NCI-H1436 treated with DMSO at 0.1 percent for 48 hours (cell line): ENCODE measurements around the gene FEN1.

Source experiments
- DNase-seq: peaks from one replicate; lab custom pipeline; 2025; lab: John Stamatoyannopoulos, UW

FEN1 gene

DNA sequence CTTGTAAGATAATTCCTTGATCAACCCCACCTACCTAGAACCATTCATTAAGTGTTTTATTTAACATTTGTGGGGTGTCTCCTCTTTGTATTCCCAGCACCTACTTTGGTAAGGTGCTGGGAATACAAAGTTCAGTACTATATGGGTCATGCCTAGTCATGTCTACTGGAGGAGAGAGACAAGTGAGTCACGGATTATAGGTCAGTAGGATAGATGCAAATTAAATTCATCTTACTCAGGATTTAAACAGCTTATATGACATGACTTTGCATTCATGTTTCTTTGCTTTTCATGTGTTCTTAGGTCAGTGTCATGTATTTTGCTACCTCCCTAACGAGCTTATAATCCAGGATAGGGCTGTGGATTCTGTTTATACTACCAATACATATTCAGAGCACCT, 27.5 kb downstream of the FEN1 start:
- DNase-seq, result no peak

DNA sequence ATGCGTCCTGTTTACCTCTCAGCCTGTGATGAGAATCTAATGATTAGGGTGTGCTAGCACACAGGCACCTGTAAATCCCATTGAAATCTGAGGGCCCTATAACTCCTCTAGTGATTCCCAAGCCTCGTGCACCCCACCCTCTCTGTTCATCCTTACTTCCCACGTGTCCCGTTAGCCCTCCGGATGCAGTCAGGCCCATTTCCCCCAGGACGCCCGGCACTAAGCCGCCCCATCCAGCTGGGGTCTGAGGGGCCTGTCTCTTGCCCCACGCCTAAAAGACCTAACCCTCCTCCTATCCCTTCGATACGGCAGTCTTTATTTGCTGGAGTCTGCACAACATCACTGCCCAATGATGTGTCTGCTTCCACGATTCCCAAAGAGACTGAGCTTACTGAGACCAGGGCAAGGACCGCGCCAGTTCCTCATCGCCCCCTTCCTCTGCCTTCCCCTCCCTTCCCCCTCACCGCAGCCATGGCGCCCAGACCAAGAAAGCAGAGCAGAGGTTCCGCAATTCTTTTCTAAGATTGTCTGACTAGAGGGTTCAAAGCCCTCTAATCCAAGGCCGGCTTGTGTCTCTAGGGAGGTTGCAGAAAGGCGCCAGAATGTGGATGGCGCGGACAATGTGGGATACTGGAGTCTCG, 34.3 kb downstream of the FEN1 start:
- no peak for DNase-seq

DNA sequence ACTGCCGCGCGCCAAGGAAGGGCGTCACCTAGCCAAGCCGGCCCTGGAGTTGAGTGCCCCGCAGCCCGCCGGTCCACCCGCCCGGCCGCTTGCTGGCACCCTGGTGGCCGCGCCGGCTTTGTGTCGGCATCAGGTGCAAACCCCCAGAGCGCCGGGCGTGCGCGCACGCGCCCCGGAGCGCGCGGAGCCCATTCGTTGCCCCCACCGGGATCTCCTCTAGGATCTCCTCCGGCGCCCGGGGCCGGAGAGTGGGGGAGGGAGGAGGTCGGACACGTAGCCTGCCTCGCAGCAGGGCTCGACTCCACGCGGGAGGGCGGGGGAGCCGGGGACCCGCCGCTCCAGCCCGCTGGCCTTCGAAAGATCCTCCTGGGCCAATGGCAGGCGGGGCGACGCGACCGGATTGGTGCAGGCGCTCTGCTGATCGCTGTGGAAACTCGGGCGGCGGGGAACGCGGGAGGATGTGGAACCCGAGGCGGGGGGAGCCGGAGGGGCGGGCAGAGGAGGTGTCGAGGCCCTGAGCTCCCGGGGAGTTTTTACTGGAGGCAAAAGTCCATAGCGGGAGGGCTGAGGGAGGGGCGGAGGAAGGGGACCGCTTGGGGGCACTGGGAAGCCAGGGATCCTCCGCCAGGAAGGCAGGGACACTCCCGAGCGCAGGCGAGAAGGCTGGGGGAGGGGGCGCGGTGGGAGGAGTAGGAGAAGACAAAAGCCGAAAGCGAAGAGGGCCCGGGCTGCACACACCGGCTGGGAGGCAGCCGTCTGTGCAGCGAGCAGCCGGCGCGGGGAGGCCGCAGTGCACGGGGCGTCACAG, 35.1 kb downstream of the FEN1 start, which contains the start of gene FADS2:
Gene FADS2 (plus strand): TSS at position 730 of the 808 bp plus-strand sequence. CDS start 91 bp downstream, outside the sequence.
- DNase-seq, result peak; percentile 89

DNA sequence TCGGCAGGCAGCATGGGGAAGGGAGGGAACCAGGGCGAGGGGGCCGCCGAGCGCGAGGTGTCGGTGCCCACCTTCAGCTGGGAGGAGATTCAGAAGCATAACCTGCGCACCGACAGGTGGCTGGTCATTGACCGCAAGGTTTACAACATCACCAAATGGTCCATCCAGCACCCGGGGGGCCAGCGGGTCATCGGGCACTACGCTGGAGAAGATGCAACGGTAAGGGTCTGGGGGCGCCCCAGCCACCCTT, 35.6 kb downstream of the FEN1 start:
- no peak for DNase-seq

DNA sequence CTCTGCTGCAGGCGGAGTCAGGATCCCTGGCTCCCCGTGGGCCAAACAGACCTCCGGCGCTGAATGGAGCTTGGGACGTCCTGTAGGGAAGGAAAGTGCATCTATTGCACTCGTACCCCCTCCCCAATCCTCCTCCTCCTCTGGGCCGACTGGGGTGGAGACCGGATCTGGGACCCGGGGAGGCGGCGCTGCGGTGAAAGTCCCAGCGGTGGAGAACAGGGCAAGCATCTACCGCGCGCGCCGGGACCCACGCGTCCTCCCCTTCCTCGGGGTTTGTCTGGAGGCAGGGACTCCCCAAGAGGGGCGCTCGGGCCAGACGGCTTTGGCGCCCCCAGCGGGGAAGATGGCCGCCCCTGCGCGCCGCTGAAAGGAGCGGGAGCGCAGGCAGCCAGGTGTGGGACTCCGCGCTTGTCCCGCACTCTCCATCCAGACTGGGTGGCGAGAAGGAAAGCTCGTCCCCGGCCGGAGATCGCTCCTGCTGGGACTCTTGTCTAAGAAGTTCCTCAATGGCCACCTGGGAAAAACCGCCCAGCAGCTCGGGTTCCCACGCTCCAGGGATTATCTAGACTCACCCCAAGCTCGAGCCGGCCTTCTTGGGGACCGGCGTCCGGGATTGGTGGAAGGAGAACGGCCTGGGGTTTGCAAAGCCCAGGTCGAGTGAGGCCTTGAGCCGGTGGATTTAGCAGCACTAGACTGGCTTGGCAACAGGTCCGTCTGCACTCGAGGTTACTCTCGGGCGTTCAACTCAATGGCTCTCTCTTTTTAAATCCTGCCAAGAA, 36.1 kb downstream of the FEN1 start:
- DNase-seq, result no peak

DNA sequence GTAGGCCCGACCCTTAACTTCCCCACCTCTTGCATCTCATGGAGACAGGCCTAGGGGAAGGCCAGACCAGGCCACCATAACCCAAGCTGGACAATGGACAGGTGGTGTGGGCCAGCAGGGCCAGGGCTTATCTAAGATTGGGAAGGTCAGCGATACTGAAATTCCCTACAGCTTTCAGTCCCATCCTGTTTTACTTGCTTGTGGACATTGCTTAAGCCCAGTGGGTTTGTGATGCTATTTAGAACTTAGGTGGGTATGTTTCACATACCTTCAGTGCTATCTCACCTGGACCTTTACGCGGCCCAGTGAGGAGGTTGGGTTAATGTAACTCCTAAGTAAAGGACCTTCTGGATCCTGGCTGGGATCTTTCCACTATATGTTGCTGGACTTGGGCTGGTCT, 37.1 kb downstream of the FEN1 start:
- no peak for DNase-seq

DNA sequence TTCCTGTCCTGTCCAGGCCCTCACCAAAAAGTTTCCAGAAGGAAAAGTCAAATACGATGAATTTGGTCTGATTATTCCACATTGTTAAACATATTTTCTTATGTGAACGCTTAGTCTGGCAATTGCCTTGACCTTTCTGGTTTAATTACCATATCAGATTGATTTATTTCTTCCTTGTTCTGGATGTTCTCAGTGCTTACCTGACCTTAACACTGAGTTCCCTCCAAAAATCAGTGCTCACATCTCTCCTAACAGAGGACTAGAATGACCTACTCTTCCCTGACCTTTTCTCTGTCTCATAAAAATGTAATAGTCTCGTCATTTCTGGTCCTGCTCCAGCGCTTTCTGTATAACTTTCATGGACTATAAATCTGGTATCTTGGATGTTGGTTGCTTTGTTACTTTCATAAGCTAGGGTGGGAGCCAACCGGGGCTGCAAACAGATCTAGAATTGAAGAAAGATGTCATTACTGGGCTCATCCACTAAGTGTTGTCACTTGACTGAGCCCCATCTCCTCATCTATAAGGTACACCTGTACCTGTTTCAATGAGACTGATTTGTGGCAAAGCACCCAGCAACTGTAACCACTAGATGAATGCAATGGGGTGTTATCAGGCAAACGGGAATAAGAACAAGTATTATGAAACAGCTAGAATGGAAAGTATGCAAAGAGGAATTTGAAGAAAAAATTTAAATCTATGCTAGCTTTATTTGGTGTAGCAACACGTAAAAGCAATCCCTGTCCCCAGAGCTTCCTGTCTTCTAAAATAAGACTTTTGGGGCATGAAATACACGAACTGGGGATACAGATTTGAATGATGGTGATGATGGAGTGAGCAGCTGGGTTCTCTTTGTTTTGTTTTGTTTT, 37.8 kb downstream of the FEN1 start:
- DNase-seq, result no peak

DNA sequence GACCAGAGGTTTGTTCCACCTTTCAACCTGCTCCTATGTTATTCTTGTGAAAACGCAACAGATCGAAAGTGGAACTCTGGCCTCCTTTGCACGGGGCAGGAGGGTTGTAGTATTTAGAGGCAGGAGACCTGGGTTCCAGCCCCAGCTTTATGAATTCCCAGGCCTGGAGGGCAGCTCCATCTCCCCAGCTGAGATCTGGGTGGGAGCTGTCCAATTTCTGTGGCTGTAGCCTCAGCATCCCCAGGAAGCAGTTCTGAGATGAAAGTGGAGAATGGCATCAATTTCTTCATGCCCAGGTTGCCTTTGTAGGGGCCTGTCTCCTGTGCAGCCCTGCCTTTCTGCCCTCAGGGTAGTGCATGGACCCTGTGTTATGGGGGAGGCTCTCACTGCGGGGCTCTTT, 39.5 kb downstream of the FEN1 start:
- DNase-seq, result no peak

DNA sequence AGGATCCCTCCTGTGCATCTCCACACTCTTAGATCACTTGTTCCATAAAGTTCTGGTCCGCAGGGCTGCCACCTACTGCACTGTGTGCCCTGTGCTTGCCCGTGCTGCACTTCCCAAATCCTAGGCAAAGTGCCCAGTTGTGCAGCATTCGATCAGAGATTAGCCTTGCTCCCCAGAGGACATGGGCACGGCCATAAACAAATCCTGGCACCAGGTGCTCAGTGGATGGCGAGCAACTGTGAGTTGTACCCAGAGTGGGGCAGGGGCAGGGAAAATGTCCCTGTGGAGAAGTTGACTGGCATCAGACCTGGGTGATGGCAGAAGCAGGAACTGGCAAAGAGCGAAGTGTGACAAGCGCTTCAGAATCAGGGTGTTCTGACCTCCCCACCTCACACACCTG, 40.0 kb downstream of the FEN1 start:
- DNase-seq, result no peak

DNA sequence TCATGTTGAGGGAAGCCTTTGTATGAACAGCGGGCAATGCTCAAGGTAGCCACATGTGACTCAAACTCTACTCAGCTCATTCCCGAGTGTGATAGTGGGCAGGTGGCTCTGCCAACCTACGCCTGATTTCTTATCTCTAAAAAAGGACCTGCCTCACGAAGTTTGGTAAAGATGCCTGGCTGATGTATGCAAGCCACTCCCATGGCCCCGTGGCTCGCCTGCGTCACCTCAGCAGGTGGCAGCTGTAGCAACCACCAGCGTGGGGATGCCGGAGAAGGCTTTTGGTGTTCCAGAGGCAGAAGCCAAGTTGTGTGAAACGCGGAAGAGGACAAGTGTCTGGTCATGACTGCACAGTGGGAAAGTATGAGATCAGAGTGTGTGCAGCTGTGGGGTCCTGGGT, 40.8 kb downstream of the FEN1 start:
- DNase-seq, result peak; percentile 28

DNA sequence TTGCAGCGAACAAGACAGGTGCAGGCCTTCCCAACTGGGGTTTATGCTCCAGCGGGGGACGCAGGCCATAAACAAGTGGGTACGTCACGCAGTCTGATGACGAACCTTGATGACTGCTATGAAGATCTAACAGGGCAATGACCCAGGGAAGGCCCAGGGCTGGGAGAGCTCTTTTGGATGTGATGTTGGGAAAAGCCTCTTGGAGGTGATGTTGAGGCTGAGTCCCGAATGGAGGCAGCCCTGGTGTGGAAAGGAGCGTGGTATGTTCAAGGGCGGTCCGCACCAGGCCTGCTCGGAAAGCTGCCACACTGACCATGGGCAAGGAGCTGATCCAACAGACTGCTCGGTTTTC, 41.2 kb downstream of the FEN1 start:
- DNase-seq, result no peak

DNA sequence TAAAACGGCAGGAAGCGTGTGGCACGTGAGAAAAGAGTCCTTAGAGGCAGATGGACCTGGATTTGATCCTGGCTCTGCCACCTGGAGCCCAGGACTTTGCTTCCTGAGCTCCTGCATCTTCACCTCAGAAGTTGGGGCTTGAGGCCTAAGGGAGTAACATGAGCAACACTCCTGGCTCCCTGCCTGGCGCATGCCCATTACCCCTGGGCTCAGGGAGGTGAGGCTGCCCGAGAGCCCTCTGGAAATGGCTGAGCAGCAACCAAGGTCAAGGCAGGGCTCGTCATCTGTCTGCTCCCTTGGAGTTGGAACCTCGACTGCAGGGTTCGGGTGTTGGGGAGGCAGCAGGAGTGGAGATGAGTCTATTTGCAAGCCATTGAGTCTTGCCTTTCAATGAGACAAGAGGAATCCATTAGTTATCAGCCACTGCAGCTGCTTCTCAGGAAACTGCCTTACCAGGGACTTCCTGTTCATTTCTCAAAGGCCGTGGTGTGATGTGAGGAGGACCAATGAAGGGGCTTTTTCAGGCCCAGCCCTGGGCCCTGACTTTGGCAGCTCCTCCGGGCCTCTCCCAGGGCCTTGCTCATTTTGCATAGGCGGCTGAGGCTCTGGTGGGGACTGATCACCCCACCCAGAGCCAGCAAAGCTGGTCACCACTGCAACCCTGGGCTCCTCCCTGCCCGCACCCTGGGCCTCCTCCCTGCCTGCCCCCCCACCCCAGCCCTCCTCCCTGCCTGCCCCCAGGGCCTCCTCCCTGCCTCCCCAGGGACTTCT, 41.8 kb downstream of the FEN1 start:
- peak; percentile 86 for DNase-seq

DNA sequence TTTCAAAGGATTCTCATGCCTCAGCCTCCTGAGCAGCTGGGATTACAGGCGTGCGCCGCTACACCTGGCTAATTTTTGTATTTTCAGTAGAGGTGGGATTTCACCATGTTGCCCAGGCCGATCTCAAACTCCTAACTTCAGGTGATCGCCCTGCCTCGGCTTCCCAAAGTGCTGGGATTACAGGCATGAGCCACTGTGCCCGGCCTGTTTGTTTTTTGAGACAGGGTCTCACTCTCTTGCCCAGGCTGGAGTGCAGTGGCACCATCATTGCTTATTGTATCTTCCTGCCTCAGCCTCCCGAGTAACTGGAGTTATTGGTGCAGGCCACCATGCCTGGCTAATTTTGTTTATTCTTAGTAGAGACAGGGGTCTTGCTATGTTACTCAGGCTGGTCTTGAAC, 43.5 kb downstream of the FEN1 start:
- no peak for DNase-seq

DNA sequence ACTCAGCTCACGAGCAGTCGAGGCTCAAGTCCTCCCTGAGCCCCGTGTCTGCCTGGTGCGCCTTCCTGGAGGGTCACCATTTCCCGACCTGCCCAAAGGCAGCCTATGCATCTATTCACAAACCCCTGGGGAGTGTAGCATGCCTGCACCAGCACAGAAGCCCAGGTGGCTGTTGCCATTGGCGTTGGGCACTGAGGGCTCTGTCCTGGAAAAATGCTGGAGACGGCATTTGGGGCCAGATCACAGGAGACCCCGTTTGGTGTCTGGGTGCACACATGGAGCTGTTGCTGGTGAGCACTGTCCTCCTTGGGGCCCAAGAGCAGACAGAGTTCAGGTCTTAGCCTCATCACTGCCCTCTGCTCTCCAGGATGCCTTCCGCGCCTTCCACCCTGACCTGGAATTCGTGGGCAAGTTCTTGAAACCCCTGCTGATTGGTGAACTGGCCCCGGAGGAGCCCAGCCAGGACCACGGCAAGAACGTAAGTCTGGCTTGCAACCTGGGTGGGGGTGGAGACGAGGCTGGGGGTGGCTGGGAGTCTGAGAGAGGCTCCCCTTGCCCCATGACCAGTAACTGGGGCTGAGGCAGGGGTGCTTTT, 44.8 kb downstream of the FEN1 start:
- no peak for DNase-seq

DNA sequence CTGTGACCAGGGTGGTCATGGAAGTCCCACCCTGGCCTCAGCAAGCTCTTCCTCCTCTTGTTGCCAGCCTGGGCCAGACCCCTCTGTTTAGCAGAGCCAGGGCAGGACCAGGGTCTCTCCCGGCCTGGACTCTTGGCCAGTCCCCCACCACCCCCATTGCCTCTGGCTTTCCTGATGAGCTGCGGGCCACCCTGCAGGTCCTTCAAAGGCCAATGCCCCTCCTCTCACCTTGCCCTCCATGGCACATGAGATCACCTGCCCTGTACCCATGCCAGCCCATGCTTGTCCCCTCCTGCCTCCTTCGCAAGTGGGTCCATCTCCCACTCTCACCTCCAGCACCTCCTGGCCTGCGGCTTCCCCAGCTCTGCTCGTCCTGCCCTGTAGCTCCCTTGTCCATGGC, 45.8 kb downstream of the FEN1 start:
- no peak for DNase-seq

DNA sequence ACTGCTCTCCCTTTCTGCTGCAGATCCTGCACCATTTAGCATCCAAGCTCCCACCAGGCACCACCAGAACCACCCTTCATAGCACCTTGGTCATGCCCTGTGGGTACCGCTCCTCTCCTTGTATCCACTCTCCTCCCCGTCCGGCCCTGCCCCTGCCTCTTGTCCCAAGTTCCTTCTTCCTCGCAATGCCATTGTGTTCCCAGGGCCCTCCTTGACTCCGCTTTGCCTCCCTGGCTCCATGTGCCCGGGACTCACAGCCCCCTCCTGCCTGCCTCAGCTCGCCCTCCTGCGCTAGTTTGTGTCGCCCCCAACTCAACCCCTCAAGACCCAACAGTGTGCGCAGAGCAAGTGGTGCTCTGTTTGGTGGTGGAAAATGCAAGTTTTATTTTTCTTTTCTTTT, 46.2 kb downstream of the FEN1 start:
- no peak for DNase-seq

DNA sequence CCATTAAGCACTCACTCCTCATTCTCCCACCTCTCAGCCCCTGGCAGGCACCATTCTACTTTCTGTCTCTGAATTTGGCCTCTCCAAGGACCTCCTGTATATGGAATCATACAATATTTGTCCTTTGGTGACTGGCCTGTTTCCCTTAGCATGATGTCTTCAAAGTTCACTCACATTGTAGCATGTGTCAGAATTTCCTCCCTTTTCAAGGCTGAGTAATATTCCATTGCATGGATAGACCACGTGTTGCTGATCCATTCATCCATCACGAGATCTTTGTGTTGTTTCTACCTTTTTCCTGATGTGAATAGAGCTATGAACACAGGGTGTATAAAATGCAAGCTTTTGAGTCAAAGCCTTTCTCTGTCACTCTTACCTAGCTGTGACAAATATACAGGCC, 47.0 kb downstream of the FEN1 start:
- DNase-seq, result no peak

DNA sequence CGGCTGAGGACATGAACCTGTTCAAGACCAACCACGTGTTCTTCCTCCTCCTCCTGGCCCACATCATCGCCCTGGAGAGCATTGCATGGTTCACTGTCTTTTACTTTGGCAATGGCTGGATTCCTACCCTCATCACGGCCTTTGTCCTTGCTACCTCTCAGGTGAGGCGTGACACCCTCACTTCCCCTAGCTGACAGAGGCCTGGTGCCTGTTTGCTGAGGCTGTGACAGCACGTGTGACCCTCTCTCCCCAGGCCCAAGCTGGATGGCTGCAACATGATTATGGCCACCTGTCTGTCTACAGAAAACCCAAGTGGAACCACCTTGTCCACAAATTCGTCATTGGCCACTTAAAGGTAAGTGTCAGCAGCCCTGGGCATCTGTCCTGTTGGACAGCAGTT, 47.7 kb downstream of the FEN1 start:
- DNase-seq, result no peak

DNA sequence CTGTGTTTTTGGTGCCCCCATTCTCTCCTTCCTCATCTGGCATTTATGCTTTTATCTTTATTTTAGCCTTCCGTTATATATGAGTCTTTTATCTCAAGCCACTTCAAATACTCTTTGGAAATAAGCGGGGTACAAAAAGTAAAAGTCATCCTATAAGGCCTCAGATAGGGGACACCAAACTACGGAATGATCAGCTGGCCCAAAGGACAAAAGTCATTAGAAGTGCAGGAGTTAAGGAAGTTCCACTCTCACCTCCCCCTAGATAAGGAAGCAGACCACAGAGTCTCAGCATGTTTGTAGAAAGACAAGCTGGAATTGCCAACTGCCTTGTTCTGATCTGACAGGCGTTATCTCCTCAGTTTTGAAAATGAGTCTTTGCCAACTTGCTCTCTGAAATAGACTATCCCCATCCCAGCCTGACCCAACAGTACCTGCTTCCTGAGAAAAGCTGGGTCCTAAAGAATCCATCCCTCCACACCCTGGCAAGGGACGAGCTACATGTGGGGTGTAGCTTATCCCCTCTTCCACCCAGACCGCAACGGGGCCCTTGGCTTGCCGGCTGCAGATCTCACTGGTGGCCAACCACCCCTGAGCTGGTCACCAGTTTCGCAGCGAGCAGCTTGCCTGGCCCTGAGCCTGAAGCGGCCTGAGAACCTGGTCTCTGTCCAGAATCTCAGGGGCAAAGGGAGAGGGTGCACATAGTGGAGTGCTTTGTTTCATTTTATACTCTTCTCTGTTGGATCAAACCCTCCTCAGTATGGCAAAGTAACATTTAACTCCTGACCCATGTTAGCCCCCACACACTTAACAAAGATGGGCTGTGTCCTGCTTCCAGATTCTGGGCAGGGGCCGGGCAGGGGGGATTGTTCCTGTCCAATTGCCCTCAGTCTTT, 49.2 kb downstream of the FEN1 start:
- DNase-seq, result no peak

DNA sequence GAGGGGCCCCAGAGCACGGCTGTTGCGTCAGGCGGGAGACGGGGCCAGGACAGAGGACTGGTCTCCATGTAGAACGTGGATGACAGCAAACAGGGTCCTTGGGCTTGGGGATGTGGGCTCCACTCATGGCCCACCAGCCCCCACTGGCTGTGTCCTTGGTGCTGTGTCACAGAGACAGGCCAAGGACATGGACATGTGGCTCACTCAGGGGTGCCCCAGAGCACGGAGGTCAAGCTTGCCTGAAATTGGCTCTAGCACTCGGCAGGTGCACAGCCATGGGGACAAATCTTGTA, 49.8 kb downstream of the FEN1 start:
- no peak for DNase-seq
